Breast epithelium (tissue), 3 donors: Measurements from ENCODE around the gene NCKAP5.

Source experiments
- CTCF ChIP-seq, 3 donors: fragments of 450-650 bp; IDR thresholded peaks; one replicate each; pipeline ENCODE4 v1.5.1; 2016 to 2017; ENCODE audit warnings: antibody characterized with exemption in 3 of 3, mild to moderate bottlenecking in 3 of 3, moderate library complexity in 3 of 3
- POLR2A ChIP-seq: fragments of 450-650 bp; IDR thresholded peaks from one replicate; pipeline ENCODE4 v1.6.1; 2016; ENCODE audit warnings: antibody characterized with exemption, mild to moderate bottlenecking, moderate library complexity
- POLR2AphosphoS5 ChIP-seq, 3 donors: sonication (generic); formaldehyde crosslinking; IDR thresholded peaks; one replicate each; pipeline ENCODE4 v1.6.1; 2017; ENCODE audit warnings: antibody characterized with exemption in 3 of 3

DNA sequence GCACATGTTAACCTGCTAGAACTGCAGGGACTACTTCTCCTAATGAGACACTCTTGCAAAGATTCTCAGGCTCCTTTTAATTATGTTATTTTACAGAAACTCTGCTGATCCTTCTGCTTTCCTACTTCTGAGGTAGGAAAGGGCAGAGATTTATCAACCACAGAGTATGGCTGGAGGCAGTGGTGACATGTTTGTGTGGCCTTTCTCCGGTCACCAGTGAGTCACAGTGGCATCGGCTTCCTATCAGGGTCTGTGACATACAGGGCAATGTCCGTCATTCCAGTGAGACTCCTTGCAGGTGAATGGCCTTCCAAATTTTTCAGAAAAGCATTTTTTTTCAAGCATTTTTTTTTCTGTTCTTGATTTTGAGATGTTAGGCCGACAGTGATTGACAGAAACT lies 717.6 kb downstream of the NCKAP5 start:
- TF ChIP-seq POLR2A, result no peak
- TF ChIP-seq CTCF (IDR thresholded peaks at IDR 0.05), result no peak
- TF ChIP-seq POLR2AphosphoS5 (IDR thresholded peaks at IDR 0.05), result no peak
